GM12864 (cell line): Measurements from ENCODE around the gene DOCK8.
A peak's percentile ranks its signal among the peaks of the same experiment; 100 is the strongest.
"Not testable (repeated sequence)": the region's sequence is repeated elsewhere in the genome, so short reads cannot be mapped to it uniquely, and the experiment has no call there.

ENCODE experiments used
- DNase-seq: peaks from one replicate; pipeline ENCODE4 v3.0.0-alpha.2; 2011; ENCODE audit warnings: low read depth
- H3K4me3 ChIP-seq: 2 replicates; pipeline ENCODE4 v1.5.1; 2011; ENCODE audit warnings: mild to moderate bottlenecking, low read depth, low read length, control low read depth
- CTCF ChIP-seq: IDR thresholded peaks from 2 replicates; pipeline ENCODE4 v1.5.1; 2011; ENCODE audit warnings: low read depth, mild to moderate bottlenecking, moderate library complexity, low read length, control low read depth, inconsistent platforms; ENCODE audit errors: missing control alignments

The DOCK8 gene

GRCh38 chr9:212297-212696 lies 2.4 kb upstream of the DOCK8 start:
- TF ChIP-seq CTCF = no peak
- H3K4me3 ChIP-seq = no peak overlapping the region
- DNase-seq = no peak

DNA sequence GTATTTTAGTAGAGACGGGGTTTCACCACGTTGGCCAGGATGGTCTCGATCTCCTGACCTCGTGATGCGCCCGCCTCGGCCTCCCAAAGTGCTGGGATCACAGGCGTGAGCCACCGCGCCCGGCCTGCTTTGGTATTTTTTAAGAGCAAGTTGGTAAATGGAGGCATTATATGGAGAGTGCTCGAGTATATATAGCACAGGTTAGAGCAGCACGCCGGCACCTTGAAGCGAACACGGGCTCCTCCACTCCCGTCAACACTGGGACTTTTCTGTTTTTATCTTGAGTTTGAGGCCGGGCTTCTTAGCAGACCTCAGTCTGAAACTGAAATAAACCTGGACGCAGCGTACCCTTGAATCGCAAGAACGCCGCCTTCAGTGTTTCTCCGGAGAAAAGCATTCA lies 764 bp upstream of the DOCK8 start:
- not testable (repeated sequence) for DNase-seq
- H3K4me3 ChIP-seq = peak overlapping the region; percentile 86; the same call in 1 of the 2 replicates

DNA sequence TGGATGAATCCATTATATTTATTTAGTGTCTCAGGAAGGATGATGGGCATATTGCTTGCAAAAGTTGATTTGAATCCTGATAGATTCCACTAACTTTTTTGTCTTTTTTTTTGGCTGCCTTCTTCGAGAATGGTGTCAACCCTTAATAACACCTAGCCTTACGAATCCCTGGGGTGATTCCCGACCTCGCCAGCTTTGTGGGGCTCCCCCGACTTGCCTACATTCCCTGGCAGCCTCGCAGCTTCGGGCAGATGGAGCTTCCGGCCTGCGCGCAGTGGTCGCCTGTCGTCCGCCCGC lies 366 bp upstream of the DOCK8 start:
- TF ChIP-seq CTCF = no peak
- peak overlapping the region; percentile 86 for H3K4me3 ChIP-seq
- DNase-seq = no peak

DNA sequence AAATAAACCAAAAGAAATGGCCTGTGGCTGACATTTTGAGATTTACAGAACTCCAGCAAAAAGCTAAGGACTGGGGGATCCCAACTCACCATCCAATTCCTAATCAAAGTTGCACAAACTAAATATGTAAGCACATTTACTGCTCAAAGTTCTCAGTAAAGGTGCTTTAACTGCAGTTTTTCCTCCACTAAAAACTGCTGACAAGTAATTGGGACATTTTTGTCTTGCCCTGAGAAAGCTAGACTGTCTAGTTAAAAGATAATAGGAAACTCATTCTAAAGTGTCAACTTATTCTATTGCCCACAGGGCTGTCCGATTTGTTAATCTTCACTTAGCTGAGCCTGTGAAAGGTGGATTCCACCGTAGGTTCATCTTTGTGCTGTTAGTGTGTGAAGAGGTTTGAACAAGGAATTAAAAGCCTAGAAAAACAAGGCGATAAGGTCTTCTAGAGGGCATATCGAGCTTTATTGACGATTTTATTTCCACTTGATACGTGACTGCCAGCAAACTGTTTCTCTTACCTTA lies 1.0 kb downstream of the DOCK8 start:
- DNase-seq = no peak
- TF ChIP-seq CTCF = no peak
- peak overlapping the region; percentile 86 for H3K4me3 ChIP-seq

DNA sequence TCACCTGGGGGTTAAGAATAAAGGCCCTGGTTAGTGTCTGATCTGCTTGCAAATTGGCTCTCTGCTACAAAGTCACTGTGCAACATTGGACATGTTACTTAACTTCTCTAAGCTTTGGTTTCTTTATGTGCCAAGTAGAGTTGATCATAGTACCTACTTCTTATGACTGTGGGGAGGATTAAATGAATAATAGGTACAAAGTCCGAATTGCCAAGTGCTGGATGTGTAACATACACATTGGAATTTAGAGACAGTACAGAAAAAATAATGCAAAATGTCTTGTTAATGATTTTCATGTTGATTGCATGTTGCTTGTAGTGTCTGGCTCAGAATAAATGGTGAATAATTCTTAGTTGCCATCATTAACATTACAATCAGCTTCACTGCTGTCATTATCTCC lies 2.2 kb downstream of the DOCK8 start:
- H3K4me3 ChIP-seq = peak overlapping the region; percentile 86
- no peak for TF ChIP-seq CTCF

GRCh38 chr9:217950-218349 lies 3.3 kb downstream of the DOCK8 start:
- peak overlapping the region; percentile 35 for H3K4me3 ChIP-seq
- no peak for TF ChIP-seq CTCF
- no peak for DNase-seq

More for the DNA sequence above, 2.2 kb downstream of the DOCK8 start:
- no peak for DNase-seq

- H3K4me3 ChIP-seq, DNase-seq: not testable (repeated sequence)
Observed at GRCh38 chr9:219036-219435, 4.4 kb downstream of the DOCK8 start.

- no peak for TF ChIP-seq CTCF
- DNase-seq = no peak
- H3K4me3 ChIP-seq = no peak overlapping the region; the same call in 1 of the 2 replicates
Observed at GRCh38 chr9:219670-220365, 5.2 kb downstream of the DOCK8 start.
